GM23338 (cell line): ENCODE results near the gene AOPEP. TPM values are rescaled to one million over a fixed set of nuclear protein-coding genes. Genes with fewer than 3 reads are reported as not detected.

ENCODE experiments used
- ATAC-seq: fragments of 200-7000 bp; cut with Tn5 transposase; 3 replicates; pipeline ENCODE4 v1.9.1; 2020
- DNase-seq: peaks from one replicate; pipeline ENCODE4 v3.0.0-alpha.2; 2015; ENCODE audit warnings: low spot score
- H2AFZ ChIP-seq: fragments of 200-600 bp; sonication (generic); 2 replicates; pipeline ENCODE4 v1.8.0; 2016; ENCODE audit warnings: antibody characterized with exemption, mild to moderate bottlenecking, moderate library complexity
- H3F3A ChIP-seq: fragments of 200-600 bp; sonication (generic); replicated peaks from 2 replicates; pipeline ENCODE4 v1.8.0; 2017; ENCODE audit warnings: antibody characterized with exemption, mixed run types, low read depth
- H3K27ac ChIP-seq: fragments of 200-600 bp; sonication (generic); 2 replicates; pipeline ENCODE4 v1.6.1; 2016; ENCODE audit warnings: low read depth
- H3K27me3 ChIP-seq: fragments of 200-600 bp; sonication (generic); 2 replicates; pipeline ENCODE4 v1.8.0; 2016; ENCODE audit warnings: mild to moderate bottlenecking, mixed run types, moderate library complexity; ENCODE audit not compliant: insufficient read depth
- H3K36me3 ChIP-seq: fragments of 200-600 bp; sonication (generic); 2 replicates; pipeline ENCODE4 v1.8.0; 2016; ENCODE audit warnings: mild to moderate bottlenecking; ENCODE audit not compliant: insufficient read depth
- H3K4me1 ChIP-seq: fragments of 200-600 bp; sonication (generic); 2 replicates; pipeline ENCODE4 v1.8.0; 2016; ENCODE audit warnings: mild to moderate bottlenecking, moderate library complexity; ENCODE audit not compliant: insufficient read depth
- H3K4me2 ChIP-seq: fragments of 200-600 bp; sonication (generic); 2 replicates; pipeline ENCODE4 v1.7.1; 2017; ENCODE audit warnings: mixed run types
- H3K4me3 ChIP-seq: fragments of 200-600 bp; sonication (generic); 2 replicates; pipeline ENCODE4 v1.6.1; 2016; ENCODE audit warnings: mixed run types
- H3K79me2 ChIP-seq: fragments of 200-600 bp; sonication (generic); replicated peaks from 2 replicates; pipeline ENCODE4 v1.8.0; 2017; ENCODE audit warnings: mild to moderate bottlenecking; ENCODE audit not compliant: insufficient read depth
- H3K9me2 ChIP-seq: fragments of 200-600 bp; sonication (generic); 2 replicates; pipeline ENCODE4 v1.8.0; 2017; ENCODE audit not compliant: insufficient read depth
- H4K20me1 ChIP-seq: fragments of 200-600 bp; sonication (generic); replicated peaks from 2 replicates; pipeline ENCODE4 v1.8.0; 2017; ENCODE audit warnings: mild to moderate bottlenecking; ENCODE audit not compliant: insufficient read depth
- H3K27ac Mint-ChIP-seq: 2 replicates; pipeline ENCODE4 v1.8.0; 2020; ENCODE audit warnings: inconsistent platforms, mild to moderate bottlenecking, moderate library complexity, mixed read lengths
- H3K27me3 Mint-ChIP-seq: 3 replicates; pipeline ENCODE4 v1.8.0; 2022; ENCODE audit warnings: low read depth, mild to moderate bottlenecking, moderate library complexity, mixed read lengths, inconsistent platforms; ENCODE audit not compliant: insufficient read depth, poor library complexity
- H3K36me3 Mint-ChIP-seq: 3 replicates; pipeline ENCODE4 v1.8.0; 2021; ENCODE audit warnings: low read depth, mild to moderate bottlenecking, inconsistent platforms, moderate library complexity, mixed read lengths
- H3K4me1 Mint-ChIP-seq: 3 replicates; pipeline ENCODE4 v1.8.0; 2020; ENCODE audit warnings: mild to moderate bottlenecking, inconsistent platforms, mixed read lengths
- H3K4me3 Mint-ChIP-seq: 3 replicates; pipeline ENCODE4 v1.8.0; 2021; ENCODE audit warnings: moderate library complexity, mild to moderate bottlenecking, inconsistent platforms, mixed read lengths
- H3K9me3 Mint-ChIP-seq: 3 replicates; pipeline ENCODE4 v1.8.0; 2020; ENCODE audit warnings: moderate library complexity, mild to moderate bottlenecking, inconsistent platforms, mixed read lengths
- CREB1 ChIP-seq: fragments of 250-450 bp; sonication (Bioruptor Pico); IDR thresholded peaks from 2 replicates; pipeline ENCODE4 v1.5.0; 2020; ENCODE audit warnings: low read depth, mild to moderate bottlenecking, moderate library complexity
- ETS1 ChIP-seq: IDR thresholded peaks from 2 replicates; pipeline ENCODE4 v1.6.1; 2016; ENCODE audit warnings: antibody characterized with exemption
- EZH2 ChIP-seq: fragments of 200-600 bp; sonication (generic); IDR thresholded peaks from one replicate; pipeline ENCODE4 v1.8.0; 2017; ENCODE audit warnings: antibody characterized with exemption, mild to moderate bottlenecking, low read depth; ENCODE audit not compliant: unreplicated experiment
- EZH2phosphoT487 ChIP-seq: fragments of 200-600 bp; sonication (generic); IDR thresholded peaks from one replicate; pipeline ENCODE4 v1.8.1; 2018; ENCODE audit warnings: antibody characterized with exemption; ENCODE audit not compliant: unreplicated experiment
- JUNB ChIP-seq: IDR thresholded peaks from one replicate; pipeline ENCODE4 v1.6.1; 2016; ENCODE audit warnings: antibody characterized with exemption; ENCODE audit not compliant: unreplicated experiment
- REST ChIP-seq: IDR thresholded peaks from one replicate; pipeline ENCODE4 v1.6.1; 2018; ENCODE audit warnings: antibody characterized with exemption; ENCODE audit not compliant: unreplicated experiment
- STAT1 ChIP-seq: IDR thresholded peaks from one replicate; pipeline ENCODE4 v1.6.1; 2016; ENCODE audit warnings: antibody characterized with exemption; ENCODE audit not compliant: unreplicated experiment
- ZNF331 ChIP-seq: fragments of 250-450 bp; sonication (Bioruptor Pico); IDR thresholded peaks from 2 replicates; pipeline ENCODE4 v1.5.0; 2020; ENCODE audit warnings: low read depth, mild to moderate bottlenecking, moderate library complexity
- ZNF462 ChIP-seq: fragments of 250-450 bp; sonication (Bioruptor Pico); IDR thresholded peaks from 2 replicates; pipeline ENCODE4 v1.5.0; 2020; ENCODE audit warnings: mild to moderate bottlenecking, moderate library complexity
- polyA plus RNA-seq: library from polyadenylated mRNA; unstranded; fragments of >200 nt; fragmentation: Nextera tagmentation; extraction: Ambion mirVana; gene quantifications from 2 replicates; pipeline ENCODE4 v1.2.1, GENCODE V29; 2016
- total RNA-seq: library from RNA; depleted of rRNA; stranded (reverse); fragments of >200 nt; shearing (Covaris generic); gene quantifications from 2 replicates; pipeline ENCODE4 v1.2.3, GENCODE V29; 2014

Gene AOPEP
- total and polyA plus RNA-seq, 2 experiments from 2014 or later = 7.0 to 16.5 TPM

- no peak overlapping the region for H2AFZ ChIP-seq
- no peak overlapping the region for H3K4me2 ChIP-seq
- DNase-seq (no peak), ATAC-seq (no peak)
- no peaks in the 10 kb centered on the region for H3K9me2 ChIP-seq
- no peaks in the 10 kb centered on the region for H3K27me3 ChIP-seq
- no peaks in the 10 kb centered on the region for H3K4me1 ChIP-seq
- Mint-ChIP-seq H3K27ac (no peak overlapping the region), H3K27me3 (peaks cover 8% of the 10 kb centered on the region), H3K36me3 (peaks cover 5% of the 10 kb centered on the region; the same call in 2 of the 3 replicates), H3K9me3 (no peaks in the 10 kb centered on the region), H3K4me3 (no peak overlapping the region), H3K4me1 (no peaks in the 10 kb centered on the region)
- no peak overlapping the region for H3K4me3 ChIP-seq
- H3K36me3 ChIP-seq = no peaks in the 10 kb centered on the region
- H3F3A ChIP-seq = no peaks in the 10 kb centered on the region
- H4K20me1 ChIP-seq = no peaks in the 10 kb centered on the region
- no peak overlapping the region for H3K27ac ChIP-seq
- H3K79me2 ChIP-seq = peaks cover 2% of the 10 kb centered on the region; the same call in 1 of the 2 replicates
- no peak for TF ChIP-seq REST
- no peak for TF ChIP-seq JUNB
- no peak for TF ChIP-seq EZH2phosphoT487
- no peak for TF ChIP-seq ETS1
- TF ChIP-seq ZNF331 (CRISPR knock-in tag) = no peak
- TF ChIP-seq CREB1 = no peak
- no peak for TF ChIP-seq STAT1
- no peak for TF ChIP-seq EZH2
- TF ChIP-seq ZNF462 (CRISPR knock-in tag) = no peak
These were observed 70.2 kb downstream of the AOPEP start for GRCh38 chr9:94796687-94797086.
